Measurements from ENCODE around the gene ARHGAP10.

The ARHGAP10 gene

GRCh38 chr4:147772056-147772455, 40.2 kb downstream of the ARHGAP10 start:
- Histone ChIP-seq H3K4me3 (no peak overlapping the region), H3K36me3 (ENCODE audit: insufficient read depth, low read length) (no peaks in the 10 kb centered on the region), H3K27ac (no peak overlapping the region), H3K9me3 (ENCODE audit: low read depth, low read length) (no peaks in the 10 kb centered on the region), H3K9ac (ENCODE audit: insufficient read length) (no peak overlapping the region)
- TF ChIP-seq POLR2AphosphoS5 (IDR thresholded peaks at IDR 0.05; ENCODE audit: borderline replicate concordance, low read depth, low read length) (no peak), FOXP2 (optimal IDR thresholded peaks at IDR 0.05; ENCODE audit: control extremely low read depth, extremely low read length, insufficient read depth) (no peak), EZH2 (IDR thresholded peaks at IDR 0.05) (no peak)
- no peak for DNase-seq (ENCODE audit: low read depth, low spot score)

- no peak for TF ChIP-seq FOXP2 (optimal IDR thresholded peaks at IDR 0.05; ENCODE audit: control extremely low read depth, extremely low read length, insufficient read depth)
- TF ChIP-seq POLR2AphosphoS5 (IDR thresholded peaks at IDR 0.05; ENCODE audit: borderline replicate concordance, low read depth, low read length), result no peak
- no peak for TF ChIP-seq EZH2 (IDR thresholded peaks at IDR 0.05)
- Histone ChIP-seq H3K36me3 (ENCODE audit: insufficient read depth, low read length) (no peaks in the 10 kb centered on the region), H3K9me3 (ENCODE audit: low read depth, low read length) (no peaks in the 10 kb centered on the region), H3K27ac (no peak overlapping the region), H3K4me3 (no peak overlapping the region), H3K9ac (ENCODE audit: insufficient read length) (no peak overlapping the region)
- no peak for DNase-seq (ENCODE audit: low read depth, low spot score)
Measured at GRCh38 chr4:147772459-147772969, 40.6 kb downstream of the ARHGAP10 start.

GRCh38 chr4:147773261-147774184, 41.6 kb downstream of the ARHGAP10 start:
- H3K4me3 ChIP-seq, result no peak overlapping the region

GRCh38 chr4:147776716-147777115, 44.8 kb downstream of the ARHGAP10 start:
- no peak overlapping the region for H3K27ac ChIP-seq
- H3K9me3 ChIP-seq (ENCODE audit: low read depth, low read length), result no peaks in the 10 kb centered on the region
- no peaks in the 10 kb centered on the region for H3K36me3 ChIP-seq (ENCODE audit: insufficient read depth, low read length)
- TF ChIP-seq POLR2AphosphoS5 (IDR thresholded peaks at IDR 0.05; ENCODE audit: borderline replicate concordance, low read depth, low read length), result no peak
- TF ChIP-seq FOXP2 (optimal IDR thresholded peaks at IDR 0.05; ENCODE audit: control extremely low read depth, extremely low read length, insufficient read depth), result no peak
- TF ChIP-seq EZH2 (IDR thresholded peaks at IDR 0.05), result no peak
- H3K4me3 ChIP-seq, result no peak overlapping the region
- no peak overlapping the region for H3K9ac ChIP-seq (ENCODE audit: insufficient read length)
- no peak for DNase-seq (ENCODE audit: low read depth, low spot score)

More at GRCh38 chr4:147773261-147774184, 41.6 kb downstream of the ARHGAP10 start:
- Histone ChIP-seq H3K9ac (ENCODE audit: insufficient read length) (no peak overlapping the region), H3K36me3 (ENCODE audit: insufficient read depth, low read length) (no peaks in the 10 kb centered on the region), H3K27ac (no peak overlapping the region), H3K9me3 (ENCODE audit: low read depth, low read length) (no peaks in the 10 kb centered on the region)
- no peak for DNase-seq (ENCODE audit: low read depth, low spot score)
- TF ChIP-seq POLR2AphosphoS5 (IDR thresholded peaks at IDR 0.05; ENCODE audit: borderline replicate concordance, low read depth, low read length) (no peak), FOXP2 (optimal IDR thresholded peaks at IDR 0.05; ENCODE audit: control extremely low read depth, extremely low read length, insufficient read depth) (no peak), EZH2 (IDR thresholded peaks at IDR 0.05) (no peak)

GRCh38 chr4:147777456-147778091, 45.7 kb downstream of the ARHGAP10 start:
- DNase-seq (ENCODE audit: low read depth, low spot score), result no peak
- TF ChIP-seq EZH2 (IDR thresholded peaks at IDR 0.05), result no peak
- no peaks in the 10 kb centered on the region for H3K36me3 ChIP-seq (ENCODE audit: insufficient read depth, low read length)
- no peak overlapping the region for H3K27ac ChIP-seq
- H3K4me3 ChIP-seq, result no peak overlapping the region
- H3K9me3 ChIP-seq (ENCODE audit: low read depth, low read length), result no peaks in the 10 kb centered on the region
- no peak overlapping the region for H3K9ac ChIP-seq (ENCODE audit: insufficient read length)

GRCh38 chr4:147778942-147779341, 47.1 kb downstream of the ARHGAP10 start:
- H3K9ac ChIP-seq (ENCODE audit: insufficient read length), result no peak overlapping the region

GRCh38 chr4:147779451-147779850, 47.6 kb downstream of the ARHGAP10 start:
- TF ChIP-seq POLR2AphosphoS5 (IDR thresholded peaks at IDR 0.05; ENCODE audit: borderline replicate concordance, low read depth, low read length), result no peak
- no peak for TF ChIP-seq FOXP2 (optimal IDR thresholded peaks at IDR 0.05; ENCODE audit: control extremely low read depth, extremely low read length, insufficient read depth)
- no peak for TF ChIP-seq EZH2 (IDR thresholded peaks at IDR 0.05)
- Histone ChIP-seq H3K4me3 (no peak overlapping the region), H3K36me3 (ENCODE audit: insufficient read depth, low read length) (no peaks in the 10 kb centered on the region), H3K27ac (no peak overlapping the region), H3K9ac (ENCODE audit: insufficient read length) (no peak overlapping the region), H3K9me3 (ENCODE audit: low read depth, low read length) (no peaks in the 10 kb centered on the region)
- DNase-seq (ENCODE audit: low read depth, low spot score), result no peak

More at GRCh38 chr4:147778942-147779341, 47.1 kb downstream of the ARHGAP10 start:
- TF ChIP-seq EZH2 (IDR thresholded peaks at IDR 0.05) (no peak), POLR2AphosphoS5 (IDR thresholded peaks at IDR 0.05; ENCODE audit: borderline replicate concordance, low read depth, low read length) (no peak), FOXP2 (optimal IDR thresholded peaks at IDR 0.05; ENCODE audit: control extremely low read depth, extremely low read length, insufficient read depth) (no peak)
- Histone ChIP-seq H3K27ac (no peak overlapping the region), H3K36me3 (ENCODE audit: insufficient read depth, low read length) (no peaks in the 10 kb centered on the region), H3K4me3 (no peak overlapping the region), H3K9me3 (ENCODE audit: low read depth, low read length) (no peaks in the 10 kb centered on the region)
- DNase-seq (ENCODE audit: low read depth, low spot score), result no peak

- Histone ChIP-seq H3K9me3 (ENCODE audit: low read depth, low read length) (no peaks in the 10 kb centered on the region), H3K27ac (no peak overlapping the region), H3K4me3 (no peak overlapping the region), H3K36me3 (ENCODE audit: insufficient read depth, low read length) (no peaks in the 10 kb centered on the region), H3K9ac (ENCODE audit: insufficient read length) (no peak overlapping the region)
- DNase-seq (ENCODE audit: low read depth, low spot score), result no peak
- TF ChIP-seq EZH2 (IDR thresholded peaks at IDR 0.05) (no peak), POLR2AphosphoS5 (IDR thresholded peaks at IDR 0.05; ENCODE audit: borderline replicate concordance, low read depth, low read length) (no peak), FOXP2 (optimal IDR thresholded peaks at IDR 0.05; ENCODE audit: control extremely low read depth, extremely low read length, insufficient read depth) (no peak)
Measured at GRCh38 chr4:147780137-147780777, 48.4 kb downstream of the ARHGAP10 start.
